Measurements from ENCODE around the gene TGM5.

DNA sequence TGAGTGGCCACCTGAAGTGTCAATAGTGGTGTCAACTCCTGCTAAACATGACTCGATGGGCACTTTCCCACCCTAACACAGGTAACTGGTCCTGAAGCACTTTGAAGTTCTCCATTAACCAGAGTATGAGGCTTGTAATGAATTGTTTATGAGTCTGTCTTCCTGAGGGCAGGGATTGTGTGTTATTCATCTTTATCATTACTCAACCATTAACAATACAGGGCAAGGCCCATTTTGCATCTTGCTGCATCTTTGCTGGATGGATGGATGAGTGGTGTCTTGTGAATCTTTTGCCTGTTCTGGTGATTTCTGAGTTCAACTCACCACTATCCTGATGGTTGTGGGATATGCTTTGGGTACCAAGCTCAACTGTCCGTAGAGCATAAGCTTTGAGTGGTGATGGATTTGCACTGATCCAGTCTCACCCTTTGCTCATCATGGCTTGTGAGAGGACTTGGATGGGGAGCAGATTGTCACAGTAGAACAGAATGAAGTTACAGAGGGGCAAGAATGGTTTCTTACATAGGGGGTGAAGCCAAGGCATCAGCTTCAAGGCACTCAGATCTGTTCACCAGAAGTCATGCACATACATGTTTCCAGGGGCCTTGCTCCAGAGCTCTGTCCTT, 23.6 kb downstream of the TGM5 start:
- no peak for TF ChIP-seq POLR2A (IDR thresholded peaks at IDR 0.05; ENCODE audit: low read depth, low read length)
- no peak for TF ChIP-seq TAF1 (IDR thresholded peaks at IDR 0.05; ENCODE audit: low read depth, low read length)
- no peak for TF ChIP-seq POLR2AphosphoS5 (IDR thresholded peaks at IDR 0.05; ENCODE audit: low read depth, low read length)
- no peak for TF ChIP-seq PAX5 (IDR thresholded peaks at IDR 0.05; ENCODE audit: insufficient read depth, low read length, severe bottlenecking)
- TF ChIP-seq SPI1 (IDR thresholded peaks at IDR 0.05; ENCODE audit: low read depth, low read length): no peak
- TF ChIP-seq POU2F2 (IDR thresholded peaks at IDR 0.05; ENCODE audit: low read depth, low read length): no peak

Measured in GM12891 (cell line).